Activated CD4-positive, alpha-beta T cell treated with anti-CD3 and anti-CD28 coated beads, Interleukin-2, Interleukin-6, amounts not matched to agents 100 ng/mL and 50 ng/mL, durations not matched to agents 16 hours and 8 hours (primary cell): ENCODE measurements around the gene ACBD3.

Source experiments
- DNase-seq: peaks from one replicate; pipeline ENCODE4 v3.0.0-alpha.2; 2020

ACBD3 gene

DNA sequence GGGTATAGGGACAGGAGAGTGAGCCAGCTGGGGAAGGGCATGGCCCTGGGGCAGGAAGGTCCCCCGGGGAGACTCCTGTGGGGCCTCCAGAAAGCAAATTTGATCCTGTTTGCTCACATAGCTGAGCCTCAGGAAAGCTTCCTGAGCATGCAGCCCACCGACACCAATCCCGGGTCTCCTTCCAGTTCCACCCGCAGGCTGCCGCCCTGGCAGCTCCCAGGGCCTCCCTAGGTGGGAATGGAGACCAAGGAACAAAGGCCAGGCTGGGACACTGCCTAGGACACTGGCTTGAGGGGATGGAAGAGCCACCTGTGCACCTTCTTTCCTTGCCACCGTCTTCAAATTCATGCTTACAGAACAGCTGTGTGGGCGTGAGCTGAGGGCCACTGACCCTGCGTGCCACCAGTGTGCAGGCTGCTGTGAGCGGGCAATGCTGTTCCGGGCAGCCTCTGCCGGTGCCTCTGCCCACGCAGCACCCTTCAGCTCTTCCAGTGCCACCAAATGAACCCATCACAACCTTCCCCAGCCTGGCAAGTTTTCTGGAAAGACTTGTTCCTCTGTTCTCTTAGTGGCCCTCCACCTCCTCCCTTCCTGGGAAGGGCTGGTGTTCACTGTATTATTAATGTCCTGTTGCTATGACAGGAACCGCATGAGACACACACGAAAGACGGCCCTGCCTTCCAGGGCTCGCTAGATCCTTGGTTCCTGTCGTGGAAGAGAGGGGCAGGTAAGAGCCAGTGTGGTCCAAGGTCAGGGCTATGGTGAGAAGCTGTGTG, 53.6 kb downstream of the ACBD3 start:
- no peak for DNase-seq

DNA sequence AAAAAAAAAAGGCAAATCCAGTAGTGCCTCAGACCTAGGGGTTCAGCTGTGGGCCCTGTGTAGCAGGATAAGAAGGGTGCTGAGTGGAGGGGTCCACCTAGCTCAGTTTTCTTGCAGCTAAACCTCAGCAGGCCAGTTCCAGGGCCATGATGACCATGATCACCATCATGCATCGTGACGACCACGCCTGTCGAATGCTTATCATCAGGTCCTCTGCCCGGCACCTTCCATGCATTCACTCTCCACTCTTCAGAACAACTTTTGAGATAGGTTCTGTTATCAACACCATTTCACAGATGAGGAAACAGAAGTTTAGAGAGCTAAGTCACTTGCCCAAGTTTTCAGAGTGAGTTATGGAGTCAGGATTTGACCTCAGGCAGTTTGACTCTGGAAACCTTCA, 54.9 kb downstream of the ACBD3 start:
- DNase-seq, result no peak

DNA sequence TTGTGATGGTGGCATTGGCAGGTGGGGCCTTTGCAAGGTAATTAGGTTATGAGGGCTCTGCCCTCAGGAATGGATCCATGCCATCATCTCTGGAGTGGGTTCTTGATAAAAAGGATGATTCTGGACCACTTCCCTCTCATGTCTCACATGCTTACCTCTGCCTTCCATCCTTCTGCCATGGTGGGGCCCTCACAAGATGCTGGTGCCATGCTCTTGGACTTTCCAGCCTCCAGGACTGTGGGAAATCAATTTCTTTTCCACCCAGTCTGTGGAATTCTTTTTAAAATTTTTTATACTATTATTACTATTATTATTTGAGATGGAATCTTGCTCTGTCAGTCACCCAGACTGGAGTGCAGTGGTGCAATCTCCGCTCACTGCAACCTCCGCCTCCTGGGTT, 57.3 kb downstream of the ACBD3 start:
- DNase-seq, result no peak

DNA sequence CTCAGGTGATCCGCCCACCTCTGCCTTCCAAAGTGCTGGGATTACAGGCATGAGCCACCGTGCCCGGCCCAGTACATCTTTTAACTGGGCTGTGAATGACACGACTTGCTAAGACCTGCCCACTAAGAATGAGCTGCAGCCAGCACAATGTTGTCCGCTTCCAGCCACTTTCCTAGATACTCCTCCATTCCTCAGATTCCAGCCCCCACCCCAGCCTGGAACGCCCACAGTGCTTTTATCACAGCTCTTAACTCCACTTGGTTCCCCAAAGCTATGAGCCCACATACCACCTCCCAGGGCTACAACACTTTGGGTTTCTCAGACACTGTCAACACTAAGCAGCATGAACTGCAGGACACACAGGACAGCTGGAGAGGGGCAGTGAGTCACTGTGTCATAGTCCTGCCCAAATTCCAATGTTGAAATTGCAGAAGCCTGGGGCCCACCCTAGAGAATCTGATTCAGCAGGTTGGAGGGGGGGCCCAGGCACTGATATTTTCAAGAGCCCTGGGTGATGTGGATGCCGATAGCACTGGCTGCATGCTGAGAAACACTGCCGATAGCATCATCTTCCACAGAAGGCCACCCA, 58.0 kb downstream of the ACBD3 start:
- DNase-seq, result no peak

GRCh38 chr1:226126824-226127569, 59.5 kb downstream of the ACBD3 start:
- DNase-seq, result no peak

DNA sequence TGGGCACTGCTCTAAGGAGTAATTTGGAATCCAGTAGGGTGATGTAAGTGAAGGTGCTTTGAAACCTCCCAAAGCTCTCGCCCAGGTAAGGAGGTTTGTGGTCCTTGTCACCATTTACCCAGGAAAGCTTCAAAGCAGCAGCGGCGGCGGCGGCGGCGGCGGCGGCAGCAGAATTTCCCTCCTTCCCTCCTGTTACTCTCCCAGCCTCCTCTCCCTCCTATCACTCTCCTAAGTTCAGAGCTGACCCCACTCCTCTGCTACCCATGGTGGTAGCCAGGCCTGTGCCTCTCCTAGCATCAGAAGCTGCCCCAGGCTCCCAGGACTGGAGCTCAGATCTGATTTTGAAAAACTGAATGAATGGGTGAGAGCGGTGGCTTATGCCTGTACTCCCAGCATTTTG, 60.7 kb downstream of the ACBD3 start:
- no peak for DNase-seq

GRCh38 chr1:226125097-226125630, 61.4 kb downstream of the ACBD3 start:
- peak; percentile 93 for DNase-seq

GRCh38 chr1:226123591-226124471, 62.7 kb downstream of the ACBD3 start:
- DNase-seq, result no peak

DNA sequence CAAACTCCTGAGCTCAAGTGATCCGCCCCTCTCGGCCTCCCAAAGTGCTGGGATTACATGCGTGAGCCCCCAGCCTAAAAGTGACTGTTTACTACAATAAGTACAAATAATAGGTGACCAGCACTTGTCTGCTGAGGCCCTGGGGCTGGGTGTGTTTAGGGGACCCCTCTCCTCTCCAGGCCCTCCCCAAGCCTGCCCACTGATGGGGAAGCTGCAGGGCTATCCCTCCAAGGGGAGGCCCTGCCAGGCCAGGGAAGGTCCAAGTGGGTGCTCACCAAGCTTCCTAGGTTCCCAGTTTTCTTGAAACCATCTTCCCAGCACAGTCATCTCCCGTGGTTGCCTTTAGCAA, 63.4 kb downstream of the ACBD3 start:
- DNase-seq, result no peak

DNA sequence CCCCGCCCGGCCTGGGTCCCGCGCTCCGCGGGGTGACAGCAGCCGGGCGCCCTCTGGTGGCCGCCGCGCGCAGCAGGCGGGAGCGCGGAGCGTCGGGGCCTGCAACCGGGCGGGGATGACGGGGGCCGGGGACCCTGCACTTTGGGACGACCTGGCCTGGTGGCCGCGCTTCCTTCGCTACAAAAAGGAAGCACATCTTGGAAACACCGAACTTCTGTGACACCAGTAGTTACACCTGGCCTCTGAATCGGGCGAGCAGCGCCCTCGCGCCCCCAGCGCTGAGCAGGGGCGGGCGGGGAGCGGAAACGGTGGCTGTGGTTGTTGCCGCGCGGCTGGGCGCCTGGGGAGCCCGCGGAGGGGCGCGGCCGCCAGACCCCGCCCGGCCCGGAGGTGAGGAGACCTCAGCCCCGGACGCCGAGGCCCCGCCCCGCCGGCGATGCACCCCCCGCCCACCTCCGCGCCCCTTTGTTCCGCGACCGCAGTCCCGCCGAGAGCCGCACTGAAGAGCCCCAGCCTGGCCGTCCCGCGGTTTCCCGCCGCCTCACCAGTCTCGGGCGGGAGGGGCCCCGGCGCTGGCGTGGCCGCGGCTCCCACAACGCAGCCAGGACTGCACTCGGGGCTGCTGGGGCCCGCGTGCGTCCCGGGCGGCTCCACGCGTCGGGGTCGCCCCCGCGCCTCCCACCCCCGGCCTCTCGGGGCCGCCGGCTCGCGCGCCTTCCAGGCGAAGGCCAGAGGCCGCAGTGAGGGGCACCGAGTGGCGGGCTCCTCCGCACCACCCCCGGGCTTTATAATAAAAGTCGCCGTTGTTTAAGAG, 64.7 kb downstream of the ACBD3 start:
- peak; percentile 83 for DNase-seq

- DNase-seq, result no peak
These were observed 65.4 kb downstream of the ACBD3 start for GRCh38 chr1:226121049-226121586.

DNA sequence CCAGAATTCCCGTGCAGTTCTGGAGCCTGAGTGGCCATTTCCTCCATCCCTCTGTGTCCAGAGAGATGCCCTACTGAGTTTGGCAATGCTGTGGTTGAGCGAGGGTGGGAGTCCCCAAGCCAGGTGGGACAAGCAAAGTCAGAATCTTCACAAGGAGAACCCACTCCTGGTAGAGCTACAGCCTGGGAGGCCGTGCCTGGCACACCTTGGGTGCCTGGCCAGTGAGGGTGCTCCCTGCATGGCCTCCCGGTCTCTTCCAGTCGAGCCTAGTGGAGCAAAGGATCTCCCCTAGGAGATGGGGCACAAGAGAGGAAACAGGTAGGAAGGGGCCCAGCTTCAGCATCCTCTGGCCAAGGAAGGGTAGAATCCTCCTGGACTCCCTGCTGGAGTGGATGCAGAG, 66.1 kb downstream of the ACBD3 start:
- DNase-seq, result no peak

DNA sequence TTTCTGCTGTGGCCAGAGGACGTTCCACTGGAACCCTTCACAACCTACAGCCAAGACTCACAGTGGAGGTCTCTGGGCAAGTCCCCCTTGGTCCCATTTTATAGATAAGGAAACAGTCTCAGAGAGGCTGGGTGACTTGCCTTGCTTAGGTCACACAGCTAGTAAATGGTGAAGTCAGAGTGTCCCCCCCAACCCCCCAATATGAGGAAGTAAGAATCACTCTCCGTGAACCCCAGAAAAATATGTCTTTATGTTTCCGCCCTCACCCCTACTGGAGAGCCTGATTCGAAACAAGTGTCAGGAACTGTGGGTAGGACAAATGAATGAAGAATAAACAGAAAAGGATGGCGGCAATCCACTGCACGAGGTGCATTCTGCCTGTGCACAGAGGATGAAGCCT, 67.4 kb downstream of the ACBD3 start:
- DNase-seq, result no peak

DNA sequence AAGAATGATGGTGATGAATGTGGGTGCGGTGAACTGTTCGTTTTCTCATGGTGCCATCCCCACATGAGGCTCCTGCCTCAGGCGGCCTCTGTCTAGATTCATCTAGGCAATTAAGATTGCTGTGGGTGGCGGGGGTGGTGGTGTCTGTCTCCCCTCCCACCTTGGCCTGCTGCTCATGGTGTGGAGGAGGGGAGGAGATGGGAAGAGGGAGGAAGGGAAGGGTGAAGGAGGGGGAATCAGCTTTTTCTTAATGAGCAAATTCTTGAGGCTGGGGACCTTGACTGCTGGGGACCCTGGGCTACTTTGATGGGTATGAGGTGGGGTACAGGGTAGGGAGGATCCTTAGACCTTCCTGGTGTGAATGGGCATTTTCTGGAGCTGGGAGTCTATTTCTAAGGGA, 68.2 kb downstream of the ACBD3 start:
- no peak for DNase-seq

DNA sequence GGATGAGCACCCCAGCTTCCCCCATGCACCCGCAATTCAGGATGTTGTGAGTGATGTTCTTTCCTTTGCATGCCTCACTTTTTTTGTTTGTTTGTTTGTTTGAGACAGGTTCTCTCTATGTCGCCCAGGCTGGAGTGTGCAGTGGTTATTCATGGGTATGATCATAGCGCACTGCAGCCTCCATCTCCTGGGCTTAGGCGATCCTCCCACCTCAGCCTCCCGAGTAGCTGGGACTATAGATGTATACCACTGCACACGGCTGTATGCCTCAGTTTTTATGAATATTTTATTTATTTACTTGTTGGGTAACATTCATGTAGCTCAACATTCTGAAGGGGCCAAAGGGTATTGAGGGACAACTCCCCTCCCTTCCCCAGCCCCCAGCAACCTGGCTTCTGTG, 69.2 kb downstream of the ACBD3 start:
- DNase-seq, result no peak

DNA sequence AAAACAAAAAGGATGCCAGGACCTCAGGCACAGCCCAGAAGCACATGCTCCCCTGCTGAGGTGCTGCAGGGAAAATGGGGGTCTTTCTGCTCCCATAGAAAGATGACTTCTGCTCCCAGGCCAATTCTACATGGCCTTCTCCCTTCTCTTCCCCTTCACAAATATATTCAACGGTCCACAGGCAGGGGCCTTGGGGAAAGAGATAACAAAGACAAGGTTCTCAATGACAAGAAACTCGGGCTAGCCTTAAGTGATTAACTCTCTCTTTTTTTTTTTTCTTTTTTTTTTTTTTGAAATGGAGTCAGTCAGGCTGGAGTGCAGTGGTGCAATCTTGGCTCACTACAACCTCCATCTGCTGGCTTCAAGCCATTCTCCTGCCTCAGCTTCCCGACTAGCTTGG, 69.9 kb downstream of the ACBD3 start:
- DNase-seq, result no peak

GRCh38 chr1:226112626-226113025, 73.9 kb downstream of the ACBD3 start:
- no peak for DNase-seq

DNA sequence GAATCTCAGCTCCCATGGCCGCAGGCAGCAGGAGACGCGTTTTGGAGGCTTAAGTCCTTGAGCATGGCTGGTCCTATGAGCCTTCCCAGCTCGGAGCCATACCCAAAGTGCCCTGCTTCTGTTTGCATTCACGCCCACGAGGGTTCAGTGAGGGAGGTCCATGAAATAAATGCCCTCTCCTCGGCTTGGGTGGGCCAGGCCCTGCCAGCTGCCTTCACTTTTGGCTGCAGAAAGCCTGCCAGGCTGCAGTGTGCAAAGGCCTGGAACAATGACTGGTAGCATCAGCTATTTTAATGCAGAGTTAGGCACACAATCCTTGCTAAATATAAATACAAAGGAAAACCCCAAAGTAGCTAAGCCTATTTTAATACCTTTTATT, 74.7 kb downstream of the ACBD3 start:
- DNase-seq, result no peak

DNA sequence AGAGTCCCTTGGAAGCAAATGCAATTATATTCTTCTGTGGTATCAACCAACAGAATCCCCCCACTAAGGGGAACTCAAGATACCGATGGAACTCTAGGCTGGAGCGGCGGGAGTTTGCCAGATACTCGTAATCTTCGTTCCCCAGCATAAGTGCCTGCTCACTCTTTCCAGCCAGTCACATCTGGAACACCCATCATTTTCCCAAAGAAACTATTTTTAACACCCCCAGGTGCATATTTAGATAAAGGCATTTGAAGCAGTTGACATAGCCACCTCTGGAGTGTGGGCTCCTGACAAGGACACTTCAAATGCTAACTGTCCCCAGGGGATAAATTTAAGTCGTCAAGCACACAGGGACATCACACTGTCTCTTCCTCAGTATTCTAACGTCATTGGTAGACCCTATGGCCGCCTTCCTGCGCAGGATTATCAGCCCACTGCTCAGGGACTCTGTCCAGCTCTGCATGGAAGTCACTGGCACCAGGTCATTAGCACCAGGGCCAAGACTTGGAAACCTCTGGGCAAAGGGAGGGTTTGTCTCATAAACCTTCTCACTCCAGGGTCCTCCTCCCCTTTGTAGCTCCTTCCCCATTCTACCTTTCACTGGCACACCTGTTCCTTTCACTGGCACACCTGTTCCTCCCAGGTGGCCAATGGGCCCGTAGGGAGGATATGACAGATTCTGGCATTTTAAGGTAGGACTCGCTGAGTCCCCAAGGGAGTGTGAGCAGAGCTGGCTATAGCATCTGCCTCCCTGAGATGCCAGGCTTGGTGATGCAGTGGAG, 75.3 kb downstream of the ACBD3 start:
- DNase-seq, result no peak

DNA sequence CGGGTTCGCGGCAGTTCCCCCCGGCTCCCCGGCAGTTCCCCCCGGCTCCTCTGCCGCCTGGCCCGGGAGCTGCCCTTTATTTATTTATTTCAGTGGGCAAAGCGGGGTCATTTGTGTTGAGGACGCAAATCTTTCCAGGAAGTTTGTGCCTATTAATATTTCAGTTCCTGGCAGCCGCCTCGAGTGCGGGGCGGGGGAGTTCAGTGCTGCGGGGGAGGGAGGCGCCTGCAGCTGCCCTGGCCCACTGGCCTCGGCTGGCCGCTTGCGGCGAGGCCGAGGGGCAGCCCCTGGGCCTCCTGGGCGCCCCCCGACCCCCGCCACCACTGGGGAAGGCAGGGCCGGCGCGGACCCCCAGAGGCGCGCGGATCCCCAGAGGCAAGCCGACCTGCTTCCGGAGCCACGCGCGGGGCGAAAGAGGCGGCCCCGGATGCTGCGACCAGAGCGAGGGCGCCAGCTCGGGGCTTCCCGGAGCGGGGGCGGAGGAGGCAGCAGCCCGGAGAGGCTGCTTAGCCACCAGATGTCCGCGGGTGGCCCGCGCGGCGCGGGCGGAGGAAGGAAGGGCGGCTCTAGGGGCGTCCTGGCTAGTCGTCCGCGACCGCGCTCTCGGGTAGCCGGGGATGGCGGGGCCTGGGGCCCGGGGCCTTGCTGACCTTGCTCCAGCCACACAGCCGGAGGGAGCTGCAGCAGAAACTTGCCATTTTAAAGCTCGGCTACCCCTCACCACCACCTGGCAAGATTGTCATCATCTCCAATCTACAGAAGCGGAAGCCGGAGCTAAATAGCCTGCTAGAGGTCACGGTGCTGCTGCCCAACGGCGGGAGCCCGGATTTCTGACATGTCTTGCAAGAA, 76.1 kb downstream of the ACBD3 start:
- peak; percentile 73 for DNase-seq
